Activated CD8-positive, alpha-beta memory T cell treated with anti-CD3 and anti-CD28 coated beads, Interleukin-2, amount 50 U/mL, for 4 hours (primary cell): ENCODE data around the gene WBP11.

Experiments
- DNase-seq: peaks from one replicate; pipeline ENCODE4 v3.0.0-alpha.2; 2020

Gene WBP11

GRCh38 chr12:14814014-14814413 lies 10.7 kb upstream of the WBP11 start, which contains the start of gene SMCO3:
SMCO3 (minus strand) TSS chr12:14814182; CDS start chr12:14806680, 7,502 bp downstream.
- no peak for DNase-seq

- no peak for DNase-seq
Measured at GRCh38 chr12:14811486-14811885, 8.2 kb upstream of the WBP11 start.

GRCh38 chr12:14810953-14811483 lies 7.7 kb upstream of the WBP11 start:
- DNase-seq = no peak

GRCh38 chr12:14810167-14810952 lies 7.1 kb upstream of the WBP11 start:
- no peak for DNase-seq

GRCh38 chr12:14803830-14804160 lies 517 bp upstream of the WBP11 start:
- no peak for DNase-seq

GRCh38 chr12:14802721-14803010 lies 612 bp downstream of the WBP11 start:
- no peak for DNase-seq

GRCh38 chr12:14802247-14802646 lies 1.0 kb downstream of the WBP11 start:
- DNase-seq = no peak

- DNase-seq = no peak
Measured at GRCh38 chr12:14795028-14795448, 8.2 kb downstream of the WBP11 start.

GRCh38 chr12:14785568-14785967 lies 17.7 kb downstream of the WBP11 start:
- no peak for DNase-seq

- no peak for DNase-seq
Measured at GRCh38 chr12:14784471-14784870, 18.8 kb downstream of the WBP11 start.

- no peak for DNase-seq
Measured at GRCh38 chr12:14782756-14783155, 20.5 kb downstream of the WBP11 start.

GRCh38 chr12:14781563-14781962 lies 21.7 kb downstream of the WBP11 start:
- no peak for DNase-seq

- no peak for DNase-seq
Measured at GRCh38 chr12:14780859-14781258, 22.4 kb downstream of the WBP11 start.

- DNase-seq = no peak
Measured at GRCh38 chr12:14779834-14780233, 23.4 kb downstream of the WBP11 start.

GRCh38 chr12:14777271-14777670 lies 26.0 kb downstream of the WBP11 start:
- no peak for DNase-seq

GRCh38 chr12:14776236-14776961 lies 26.9 kb downstream of the WBP11 start:
- DNase-seq = no peak

GRCh38 chr12:14775636-14775980 lies 27.7 kb downstream of the WBP11 start:
- DNase-seq = no peak

GRCh38 chr12:14774906-14775635 lies 28.2 kb downstream of the WBP11 start:
- peak; percentile 31 for DNase-seq

- DNase-seq = peak; percentile 78
Measured at GRCh38 chr12:14774074-14774905, 29.0 kb downstream of the WBP11 start.

- DNase-seq = no peak
Measured at GRCh38 chr12:14773685-14774073, 29.6 kb downstream of the WBP11 start.

GRCh38 chr12:14772946-14773345 lies 30.3 kb downstream of the WBP11 start:
- DNase-seq = no peak

GRCh38 chr12:14771651-14772137 lies 31.6 kb downstream of the WBP11 start:
- DNase-seq = peak; percentile 47
